GM21367 (cell line): ENCODE measurements around the gene SLC39A11.
"Not testable (repeated sequence)": the region's sequence is repeated elsewhere in the genome, so short reads cannot be mapped to it uniquely, and the experiment has no call there.

ENCODE experiments used
- ATAC-seq: cut with Tn5 transposase; IDR thresholded peaks from one replicate; pipeline ENCODE4 v1.9.1; 2021; ENCODE audit not compliant: unreplicated experiment

The SLC39A11 gene

GRCh38 chr17:73111386-73111785, 18.9 kb upstream of the SLC39A11 start:
- no peak for ATAC-seq

DNA sequence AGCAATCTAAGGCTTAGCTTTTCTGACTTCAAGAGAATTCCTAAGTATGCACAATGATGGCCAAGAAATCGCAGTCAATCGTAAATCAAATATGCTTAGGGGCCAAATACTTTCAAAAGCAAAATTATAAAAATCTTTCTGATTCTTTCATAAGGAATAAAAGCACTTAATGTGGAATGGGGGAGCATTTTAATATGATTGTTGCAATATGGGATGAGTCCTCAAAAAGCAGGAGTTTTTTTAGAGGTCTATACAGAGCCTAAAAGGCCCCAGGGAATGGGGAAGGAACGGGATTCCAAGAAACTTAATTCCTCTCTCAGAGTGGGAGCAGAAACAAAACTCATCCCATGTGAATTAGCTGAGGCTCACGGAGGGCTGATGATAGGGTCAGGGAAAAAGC, 14.7 kb upstream of the SLC39A11 start:
- no peak for ATAC-seq

DNA sequence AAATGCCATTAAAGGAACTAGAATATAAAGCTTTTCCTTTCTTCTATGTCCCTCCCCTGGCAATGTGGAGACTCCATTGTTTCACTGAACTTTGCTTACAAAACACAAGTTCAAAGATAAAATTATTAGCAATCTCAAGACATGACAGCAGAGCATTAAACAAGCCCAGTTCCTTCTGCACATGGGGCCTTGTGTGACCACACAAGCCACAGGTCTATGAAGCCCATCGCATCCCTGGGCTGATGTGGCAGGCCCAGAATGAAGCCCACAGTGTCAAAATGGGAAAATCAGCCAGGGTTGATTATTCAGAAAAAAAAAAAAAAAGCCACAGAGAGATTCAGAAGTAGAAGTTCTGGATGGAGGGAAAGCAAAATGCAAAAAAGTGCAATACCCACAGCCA, 12.9 kb upstream of the SLC39A11 start:
- ATAC-seq = no peak

- no peak for ATAC-seq
These were observed 12.0 kb upstream of the SLC39A11 start for GRCh38 chr17:73104450-73104849.

DNA sequence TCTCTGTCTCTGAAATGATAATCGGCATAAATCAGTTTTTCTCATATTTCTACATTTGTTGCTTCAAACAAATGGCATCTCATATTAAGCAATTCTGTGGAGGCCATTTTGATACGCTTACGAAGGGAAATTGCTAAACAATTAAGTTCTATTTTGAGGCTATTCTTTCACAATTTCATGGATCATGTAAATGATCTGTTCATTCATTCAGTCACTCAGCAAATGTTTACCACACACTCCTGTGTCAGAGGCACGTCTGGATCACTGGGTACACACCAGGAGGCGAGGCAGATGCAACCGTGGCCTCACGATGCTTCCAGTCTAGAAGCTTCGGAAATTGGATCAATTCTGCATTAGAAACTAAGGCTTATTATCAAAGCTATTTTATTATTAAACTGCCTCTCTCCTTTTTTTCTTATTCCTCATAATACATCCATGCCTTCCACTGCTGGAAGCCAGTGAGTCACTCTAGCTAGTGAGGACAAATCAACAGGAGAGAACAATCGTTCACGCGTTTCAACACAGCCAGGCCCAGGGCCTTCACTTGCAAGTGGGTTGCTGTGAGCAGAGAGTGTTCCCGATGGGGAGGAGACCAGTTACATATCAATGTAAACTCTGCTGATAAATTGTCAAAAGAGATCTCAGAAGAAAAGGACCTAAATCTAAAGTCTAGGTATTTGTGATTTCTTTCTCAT, 11.3 kb upstream of the SLC39A11 start:
- no peak for ATAC-seq

DNA sequence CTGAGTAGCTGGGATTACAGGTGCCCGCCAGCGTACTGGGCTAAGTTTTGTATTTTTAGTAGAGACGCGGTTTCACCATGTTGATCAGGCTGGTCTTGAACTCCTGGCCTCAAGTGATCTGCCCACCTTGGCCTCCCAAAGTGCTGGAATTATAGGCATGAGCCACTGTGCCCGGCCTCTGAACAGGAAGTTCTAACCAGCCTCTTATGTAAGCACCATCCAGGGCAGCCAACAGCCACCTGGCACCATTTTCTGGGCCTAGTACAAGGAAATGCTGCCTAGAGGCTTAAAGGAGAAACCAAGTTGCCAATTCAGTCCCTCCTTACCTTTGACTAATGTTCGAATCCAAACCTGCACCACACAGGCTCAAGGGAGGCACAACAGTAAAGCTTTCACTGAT, 8.5 kb upstream of the SLC39A11 start:
- ATAC-seq = no peak

GRCh38 chr17:73100363-73100762, 7.9 kb upstream of the SLC39A11 start:
- no peak for ATAC-seq

DNA sequence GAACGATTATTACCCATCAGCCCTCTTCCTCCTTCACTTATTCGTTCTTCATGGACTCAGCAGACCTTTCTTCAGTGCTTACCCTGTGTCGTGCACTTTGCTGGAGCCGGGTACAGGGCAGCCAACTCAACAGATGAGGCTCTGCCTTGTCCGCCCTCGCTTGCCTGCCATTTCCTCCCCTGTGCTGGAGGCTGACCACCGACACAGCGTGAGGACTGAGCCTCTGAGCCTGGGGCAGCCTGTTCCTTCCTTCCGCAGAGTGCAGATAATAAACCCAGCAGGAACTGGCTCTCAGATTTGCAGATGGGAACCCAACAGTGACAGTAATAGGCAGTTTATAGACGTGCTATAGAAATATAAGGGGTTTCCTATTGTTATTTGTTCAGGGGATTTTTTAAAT, 7.0 kb upstream of the SLC39A11 start:
- ATAC-seq = no peak

- no peak for ATAC-seq
These were observed 6.4 kb upstream of the SLC39A11 start for GRCh38 chr17:73098919-73099318.

GRCh38 chr17:73097973-73098765, 5.7 kb upstream of the SLC39A11 start:
- not testable (repeated sequence) for ATAC-seq

DNA sequence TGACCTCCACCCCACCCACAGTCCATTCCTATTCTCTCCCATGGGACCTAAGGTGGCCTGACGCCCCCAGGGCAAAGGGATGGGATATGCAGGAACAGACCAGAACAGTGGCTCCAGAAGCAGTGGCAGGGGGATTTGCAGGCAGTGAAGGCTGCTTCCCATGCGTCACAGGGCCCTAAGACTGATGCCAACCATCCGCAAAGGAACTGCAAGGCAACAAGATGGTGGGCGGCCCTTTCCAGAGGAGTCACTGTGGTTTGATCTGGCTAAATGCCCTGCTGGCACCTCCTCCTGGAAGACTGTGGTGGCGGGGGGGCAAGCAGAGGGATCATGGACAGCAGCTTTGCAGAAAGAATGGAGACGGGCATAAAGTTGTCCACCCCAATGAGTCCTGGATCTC, 4.4 kb upstream of the SLC39A11 start:
- ATAC-seq = no peak

DNA sequence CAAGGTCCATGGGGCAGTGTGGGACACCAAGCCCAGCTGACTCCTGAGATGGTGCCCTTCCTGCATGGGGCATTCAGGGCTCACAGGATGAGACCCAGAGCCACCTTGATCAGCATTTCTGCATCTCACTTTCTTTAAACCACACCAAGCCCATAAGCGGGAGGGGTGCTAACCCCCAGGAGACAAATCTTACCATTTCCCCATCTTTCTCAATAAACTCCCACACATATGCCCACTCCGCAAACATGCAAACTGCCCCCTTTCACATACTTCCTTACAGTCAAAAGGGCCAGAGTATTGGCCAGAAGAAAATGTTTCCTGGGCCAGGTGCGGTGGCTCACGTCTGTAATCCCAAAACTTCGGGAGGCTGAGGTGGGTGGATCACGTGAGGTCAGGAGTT, 3.7 kb upstream of the SLC39A11 start:
- no peak for ATAC-seq

- no peak for ATAC-seq
These were observed 798 bp upstream of the SLC39A11 start for GRCh38 chr17:73093286-73093685.

GRCh38 chr17:73091770-73092522, 542 bp downstream of the SLC39A11 start:
- no peak for ATAC-seq

- ATAC-seq = no peak
These were observed 1.1 kb downstream of the SLC39A11 start for GRCh38 chr17:73091410-73091769.

DNA sequence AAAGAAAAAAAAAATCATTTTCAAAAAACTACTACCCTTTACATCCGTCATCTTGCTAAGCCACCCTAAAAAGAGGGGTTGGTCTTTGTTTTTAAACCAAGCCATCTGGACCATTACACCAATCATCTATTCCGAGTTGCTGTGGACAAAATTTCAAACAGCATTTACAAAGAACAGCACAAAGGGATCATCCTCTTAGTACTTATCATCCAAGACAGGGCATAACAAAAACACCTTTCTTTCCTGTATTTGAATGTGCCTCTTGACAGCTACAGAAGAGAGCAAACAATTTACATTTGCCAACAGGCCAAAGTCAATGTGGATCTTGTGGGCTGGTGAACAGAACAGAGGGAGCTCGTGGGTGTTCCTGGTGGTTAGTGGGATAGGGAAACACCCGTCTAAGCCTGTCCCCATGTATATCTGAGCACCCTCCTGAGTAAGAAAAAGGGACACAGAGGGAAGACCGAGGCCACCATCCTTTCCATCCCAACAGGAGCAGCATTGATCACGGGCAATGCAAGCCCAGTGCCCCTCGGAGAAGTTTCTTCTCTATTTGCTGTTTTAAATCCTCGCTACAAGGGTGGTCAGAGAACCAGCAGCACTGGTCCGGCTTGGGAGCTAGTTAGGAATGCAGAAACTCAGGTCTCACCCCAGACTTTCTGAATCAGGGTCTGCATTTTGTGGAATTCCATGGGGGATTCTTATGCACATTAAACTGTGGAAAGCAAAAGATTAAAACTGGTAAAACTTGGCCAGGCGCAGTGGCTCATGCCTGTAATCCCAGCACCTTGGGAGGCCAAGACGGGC, 1.9 kb downstream of the SLC39A11 start:
- ATAC-seq = no peak

DNA sequence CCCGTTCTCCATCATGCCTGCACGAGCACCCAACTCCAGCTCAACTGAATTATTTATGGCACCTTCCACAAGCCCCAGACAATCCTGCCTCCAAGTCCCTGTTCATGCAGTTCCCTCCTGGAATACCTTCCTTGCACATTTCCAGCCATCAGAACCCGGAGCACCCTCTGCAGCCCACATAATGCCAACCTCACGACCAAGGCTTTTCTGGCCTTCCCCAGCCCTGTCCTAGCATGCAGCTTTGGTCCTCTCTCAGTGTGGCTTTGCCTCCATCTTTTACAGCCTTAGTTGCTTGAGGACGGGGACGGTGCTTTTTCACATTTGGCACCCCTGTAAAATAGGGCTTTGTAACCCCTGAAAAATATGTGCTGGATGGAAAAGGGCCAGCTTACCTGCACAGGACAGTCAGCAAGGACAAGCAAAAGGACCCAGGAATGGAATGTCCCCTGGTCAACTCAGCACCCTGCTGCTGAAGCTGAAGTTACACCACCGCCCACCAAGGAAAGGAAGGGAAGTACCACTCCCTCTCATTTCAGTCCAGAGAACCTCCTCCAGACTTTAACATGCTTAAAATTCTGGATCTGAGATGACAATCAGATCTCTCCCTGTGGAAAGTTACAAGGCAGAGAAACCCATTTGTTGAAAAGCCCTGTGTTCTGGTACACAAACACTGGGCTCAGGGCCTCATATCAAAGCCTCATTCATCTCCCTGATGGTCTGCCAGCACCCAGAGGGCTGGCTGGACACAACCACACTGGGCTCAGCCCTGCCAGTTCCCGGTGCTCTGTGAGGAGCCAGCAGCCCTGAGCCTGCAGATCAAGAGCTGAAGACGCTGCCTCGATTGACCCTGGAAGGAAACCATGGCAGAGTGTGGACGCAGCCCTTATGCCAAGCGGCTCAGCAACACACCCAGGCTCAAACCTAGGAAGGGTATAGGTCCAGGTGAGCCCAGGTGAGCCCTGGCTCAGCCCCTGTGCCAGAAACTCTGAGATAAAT, 2.9 kb downstream of the SLC39A11 start:
- no peak for ATAC-seq

DNA sequence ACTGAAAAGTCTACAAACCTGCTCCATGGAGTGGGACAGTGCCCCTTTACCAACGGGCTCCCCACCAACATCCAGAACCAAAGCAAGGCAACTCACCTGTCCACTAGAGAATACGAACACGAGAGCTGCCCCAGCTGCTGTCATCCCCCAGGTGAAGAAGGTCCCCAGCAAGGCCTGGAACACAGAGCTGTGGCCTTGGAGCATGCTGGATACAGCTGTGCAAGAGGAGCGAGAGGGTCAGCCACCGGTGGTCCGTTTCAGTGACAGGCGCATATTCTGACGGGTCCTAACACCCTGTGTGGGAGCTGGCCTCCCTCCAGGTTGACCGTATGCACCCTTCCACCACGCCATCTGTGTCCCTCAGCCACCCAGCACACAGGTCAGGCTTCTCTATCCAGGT, 3.9 kb downstream of the SLC39A11 start:
- ATAC-seq = no peak

- ATAC-seq = no peak
These were observed 9.1 kb downstream of the SLC39A11 start for GRCh38 chr17:73083432-73083831.

DNA sequence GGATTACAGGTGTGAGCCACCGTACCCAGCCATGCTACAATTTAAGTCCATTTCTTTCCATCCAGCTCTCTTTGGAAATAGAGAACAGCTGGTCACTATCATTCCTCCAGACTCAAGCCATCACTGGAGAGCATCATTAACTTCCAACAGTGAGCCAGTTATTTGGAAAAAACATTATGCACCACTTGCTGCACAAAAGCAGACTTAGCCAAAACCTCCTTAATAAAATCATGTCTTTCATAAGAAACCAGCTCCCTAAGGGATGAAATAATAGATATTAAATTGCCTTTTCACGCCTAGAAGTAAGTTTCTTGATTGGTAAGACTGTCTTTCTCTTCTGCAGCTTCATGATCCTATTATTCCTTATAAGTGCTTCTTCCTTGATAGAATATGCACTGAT, 17.9 kb downstream of the SLC39A11 start:
- no peak for ATAC-seq
